Fibroblast of mammary gland (primary cell): ENCODE results near the gene PCDHGA6.
A peak's percentile ranks its signal among the peaks of the same experiment; 100 is the strongest.
"Not testable (repeated sequence)": the region's sequence is repeated elsewhere in the genome, so short reads cannot be mapped to it uniquely, and the experiment has no call there.

ENCODE experiments used
- DNase-seq: peaks from one replicate; pipeline ENCODE4 v3.0.0-alpha.2; 2010; ENCODE audit warnings: low read depth
- H3K4me3 ChIP-seq: 2 replicates; pipeline ENCODE4 v1.5.1; 2011; ENCODE audit warnings: low read depth, mild to moderate bottlenecking, low read length, moderate library complexity; ENCODE audit not compliant: control insufficient read depth
- TF ChIP-seq, protein P1 (sequence below): conservative IDR thresholded peaks from 2 replicates; pipeline ENCODE4 v1.5.1; 2011; ENCODE audit warnings: low read depth, low read length, inconsistent platforms; ENCODE audit not compliant: control insufficient read depth, insufficient read depth

PCDHGA6 gene

DNA sequence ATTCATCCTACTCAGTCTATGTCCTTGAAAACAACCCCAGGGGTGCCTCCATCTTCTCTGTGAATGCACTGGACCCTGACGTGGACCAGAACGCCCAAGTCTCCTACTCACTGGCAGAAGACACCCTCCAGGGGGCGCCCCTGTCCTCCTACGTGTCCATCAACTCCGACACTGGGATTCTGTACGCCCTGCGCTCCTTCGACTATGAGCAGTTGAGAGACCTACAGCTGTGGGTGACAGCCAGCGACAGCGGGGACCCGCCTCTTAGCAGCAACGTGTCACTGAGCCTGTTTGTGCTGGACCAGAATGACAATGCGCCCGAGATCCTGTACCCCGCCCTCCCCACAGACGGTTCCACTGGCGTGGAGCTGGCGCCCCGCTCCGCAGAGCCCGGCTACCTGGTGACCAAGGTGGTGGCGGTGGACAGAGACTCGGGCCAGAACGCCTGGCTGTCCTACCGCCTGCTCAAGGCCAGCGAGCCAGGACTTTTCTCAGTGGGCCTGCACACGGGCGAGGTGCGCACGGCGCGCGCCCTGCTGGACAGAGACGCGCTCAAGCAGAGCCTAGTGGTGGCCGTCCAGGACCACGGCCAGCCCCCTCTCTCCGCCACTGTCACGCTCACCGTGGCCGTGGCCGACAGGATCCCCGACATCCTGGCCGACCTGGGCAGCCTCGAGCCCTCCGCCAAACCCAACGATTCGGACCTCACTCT, 1.9 kb downstream of the PCDHGA6 start:
- not testable (repeated sequence) for H3K4me3 ChIP-seq, DNase-seq
- TF ChIP-seq, protein P1, sequence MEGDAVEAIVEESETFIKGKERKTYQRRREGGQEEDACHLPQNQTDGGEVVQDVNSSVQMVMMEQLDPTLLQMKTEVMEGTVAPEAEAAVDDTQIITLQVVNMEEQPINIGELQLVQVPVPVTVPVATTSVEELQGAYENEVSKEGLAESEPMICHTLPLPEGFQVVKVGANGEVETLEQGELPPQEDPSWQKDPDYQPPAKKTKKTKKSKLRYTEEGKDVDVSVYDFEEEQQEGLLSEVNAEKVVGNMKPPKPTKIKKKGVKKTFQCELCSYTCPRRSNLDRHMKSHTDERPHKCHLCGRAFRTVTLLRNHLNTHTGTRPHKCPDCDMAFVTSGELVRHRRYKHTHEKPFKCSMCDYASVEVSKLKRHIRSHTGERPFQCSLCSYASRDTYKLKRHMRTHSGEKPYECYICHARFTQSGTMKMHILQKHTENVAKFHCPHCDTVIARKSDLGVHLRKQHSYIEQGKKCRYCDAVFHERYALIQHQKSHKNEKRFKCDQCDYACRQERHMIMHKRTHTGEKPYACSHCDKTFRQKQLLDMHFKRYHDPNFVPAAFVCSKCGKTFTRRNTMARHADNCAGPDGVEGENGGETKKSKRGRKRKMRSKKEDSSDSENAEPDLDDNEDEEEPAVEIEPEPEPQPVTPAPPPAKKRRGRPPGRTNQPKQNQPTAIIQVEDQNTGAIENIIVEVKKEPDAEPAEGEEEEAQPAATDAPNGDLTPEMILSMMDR, result peak; percentile 9

DNA sequence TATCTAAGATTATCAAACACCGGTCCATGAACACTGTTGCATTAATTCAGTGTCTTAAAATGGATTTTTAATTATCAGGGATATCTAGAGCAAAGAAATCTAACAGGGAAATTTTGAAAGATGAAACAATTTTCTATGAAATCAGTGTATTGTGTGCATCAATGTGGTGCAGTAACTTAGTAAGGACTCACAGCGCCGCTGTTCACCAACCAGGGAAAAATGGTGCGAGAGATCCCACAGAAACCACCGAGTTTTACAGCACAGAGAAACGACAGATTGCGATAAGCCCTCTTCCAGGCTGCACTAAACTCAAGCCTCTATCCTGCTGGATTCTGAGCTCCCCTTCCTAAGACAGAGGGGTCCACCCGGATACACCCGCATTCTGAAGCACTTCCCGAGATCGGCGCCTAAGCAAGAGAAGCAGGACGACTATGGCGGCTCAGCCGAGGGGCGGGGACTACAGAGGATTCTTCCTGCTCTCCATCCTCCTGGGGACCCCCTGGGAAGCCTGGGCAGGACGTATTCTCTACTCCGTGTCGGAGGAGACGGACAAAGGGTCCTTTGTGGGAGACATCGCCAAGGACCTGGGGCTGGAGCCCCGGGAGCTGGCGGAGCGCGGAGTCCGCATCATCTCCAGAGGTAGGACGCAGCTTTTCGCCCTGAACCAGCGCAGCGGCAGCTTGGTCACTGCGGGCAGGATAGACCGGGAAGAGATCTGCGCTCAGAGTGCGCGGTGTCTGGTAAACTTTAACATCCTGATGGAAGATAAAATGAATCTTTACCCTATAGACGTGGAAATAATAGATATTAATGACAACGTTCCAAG, 9.0 kb downstream of the PCDHGA6 start, which contains the start of gene PCDHGA7:
TSS of gene PCDHGA7 (plus strand) at position 274 of the 826 bp plus-strand sequence. CDS start at position 432, 158 bp downstream.
- peak within 1 kb of the TSS; percentile 57 for H3K4me3 ChIP-seq
- DNase-seq, result peak; percentile 54
- TF ChIP-seq, protein P1, result peak; percentile 60

DNA sequence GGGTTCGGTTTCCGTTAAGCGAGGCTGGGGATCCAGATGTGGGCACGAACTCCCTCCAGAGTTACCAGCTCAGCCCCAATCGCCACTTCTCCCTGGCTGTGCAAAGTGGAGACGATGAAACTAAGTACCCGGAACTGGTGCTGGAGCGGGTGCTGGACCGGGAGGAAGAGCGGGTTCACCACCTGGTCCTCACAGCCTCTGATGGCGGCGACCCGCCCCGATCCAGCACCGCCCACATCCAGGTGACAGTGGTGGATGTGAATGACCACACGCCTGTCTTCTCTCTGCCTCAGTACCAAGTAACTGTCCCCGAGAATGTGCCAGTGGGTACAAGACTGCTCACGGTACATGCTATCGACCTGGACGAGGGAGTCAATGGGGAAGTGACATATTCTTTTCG, 9.7 kb downstream of the PCDHGA6 start:
- TF ChIP-seq, protein P1, result no peak
- no peak for DNase-seq
- H3K4me3 ChIP-seq, result peak overlapping the region; percentile 57

DNA sequence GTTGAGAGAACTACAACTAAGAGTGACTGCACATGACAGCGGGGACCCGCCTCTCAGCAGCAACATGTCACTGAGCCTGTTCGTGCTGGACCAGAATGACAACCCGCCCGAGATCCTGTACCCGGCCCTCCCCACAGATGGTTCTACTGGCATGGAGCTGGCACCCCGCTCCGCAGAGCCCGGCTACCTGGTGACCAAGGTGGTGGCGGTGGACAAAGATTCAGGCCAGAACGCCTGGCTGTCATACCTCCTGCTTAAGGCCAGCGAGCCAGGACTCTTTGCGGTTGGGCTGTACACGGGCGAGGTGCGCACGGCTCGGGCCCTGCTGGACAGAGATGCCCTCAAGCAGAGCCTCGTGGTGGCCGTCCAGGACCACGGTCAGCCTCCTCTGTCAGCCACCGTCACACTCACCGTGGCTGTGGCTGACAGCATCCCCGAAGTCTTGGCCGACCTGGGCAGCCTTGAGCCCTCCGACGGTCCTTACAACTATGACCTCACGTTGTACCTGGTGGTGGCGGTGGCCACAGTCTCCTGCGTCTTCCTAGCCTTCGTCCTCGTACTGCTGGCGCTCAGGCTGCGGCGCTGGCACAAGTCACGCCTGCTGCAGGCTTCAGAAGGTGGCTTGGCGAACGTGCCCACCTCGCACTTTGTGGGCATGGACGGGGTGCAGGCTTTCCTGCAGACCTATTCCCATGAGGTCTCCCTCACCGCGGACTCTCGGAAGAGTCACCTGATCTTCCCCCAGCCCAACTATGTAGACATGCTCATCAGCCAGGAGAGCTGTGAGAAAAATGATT, 11.0 kb downstream of the PCDHGA6 start:
- DNase-seq, result no peak
- no peak overlapping the region for H3K4me3 ChIP-seq
- TF ChIP-seq, protein P1, result no peak

DNA sequence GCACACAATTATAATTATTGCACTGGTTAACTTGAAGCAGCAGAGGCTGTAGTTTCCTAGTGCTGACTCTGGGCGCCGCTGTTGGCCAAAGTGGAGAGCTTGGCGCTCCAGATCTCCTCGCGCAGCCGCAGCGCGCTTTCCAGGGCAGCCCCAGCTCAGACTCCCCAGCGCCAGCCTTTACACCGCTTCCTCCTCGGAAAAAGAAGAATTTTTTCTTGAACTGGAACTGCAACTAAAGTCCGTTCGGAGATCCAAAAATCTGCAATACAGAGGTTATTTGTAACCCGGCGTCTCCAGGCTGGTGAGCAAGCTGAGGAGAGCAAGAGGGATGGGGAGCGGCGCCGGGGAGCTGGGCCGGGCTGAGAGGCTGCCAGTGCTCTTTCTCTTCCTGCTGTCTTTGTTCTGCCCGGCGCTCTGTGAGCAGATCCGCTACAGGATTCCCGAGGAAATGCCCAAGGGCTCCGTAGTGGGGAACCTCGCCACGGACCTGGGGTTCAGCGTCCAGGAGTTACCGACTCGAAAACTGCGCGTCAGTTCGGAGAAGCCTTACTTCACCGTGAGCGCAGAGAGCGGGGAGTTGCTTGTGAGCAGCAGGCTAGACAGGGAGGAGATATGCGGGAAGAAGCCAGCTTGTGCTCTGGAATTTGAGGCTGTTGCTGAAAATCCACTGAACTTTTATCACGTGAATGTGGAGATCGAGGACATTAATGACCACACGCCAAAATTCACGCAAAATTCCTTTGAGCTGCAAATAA, 14.0 kb downstream of the PCDHGA6 start, which contains the start of gene PCDHGB4:
TSS of gene PCDHGB4 (plus strand) at position 142 of the 755 bp plus-strand sequence. CDS start at position 329, 187 bp downstream.
- peak within 1 kb of the TSS; percentile 44 for H3K4me3 ChIP-seq
- TF ChIP-seq, protein P1, result peak; percentile 55
- peak; percentile 55 for DNase-seq
